ENCODE results near the gene ELOVL5.
"Not testable (repeated sequence)": the region's sequence is repeated elsewhere in the genome, so short reads cannot be mapped to it uniquely, and the experiment has no call there.

ELOVL5 gene

GRCh38 chr6:53306819-53307347, 41.9 kb downstream of the ELOVL5 start:
- Histone ChIP-seq H3K27ac (ENCODE audit: low read depth, low read length) (no peak overlapping the region), H3K27me3 (ENCODE audit: control insufficient read depth, insufficient read depth, low read length) (no peaks in the 10 kb centered on the region), H3K9ac (ENCODE audit: low read length) (no peak overlapping the region), H3K36me3 (ENCODE audit: control insufficient read depth, insufficient read depth, low read length) (no peaks in the 10 kb centered on the region), H3K4me1 (ENCODE audit: control insufficient read depth, insufficient read depth, low read length) (peaks cover 14% of the 10 kb centered on the region), H3K4me3 (ENCODE audit: low read length) (no peak overlapping the region)

- not testable (repeated sequence) for H3K9ac ChIP-seq (ENCODE audit: low read length); H3K4me3 ChIP-seq (ENCODE audit: low read length); H3K27ac ChIP-seq (ENCODE audit: low read depth, low read length); H3K36me3 ChIP-seq (ENCODE audit: control insufficient read depth, insufficient read depth, low read length); H3K27me3 ChIP-seq (ENCODE audit: control insufficient read depth, insufficient read depth, low read length)
- peaks cover 17% of the 10 kb centered on the region for H3K4me1 ChIP-seq (ENCODE audit: control insufficient read depth, insufficient read depth, low read length)
These were observed 42.5 kb downstream of the ELOVL5 start for GRCh38 chr6:53306217-53306616.

GRCh38 chr6:53305506-53306005, 43.2 kb downstream of the ELOVL5 start:
- not testable (repeated sequence) for H3K36me3 ChIP-seq (ENCODE audit: control insufficient read depth, insufficient read depth, low read length); H3K9ac ChIP-seq (ENCODE audit: low read length); H3K27ac ChIP-seq (ENCODE audit: low read depth, low read length); H3K4me3 ChIP-seq (ENCODE audit: low read length); H3K27me3 ChIP-seq (ENCODE audit: control insufficient read depth, insufficient read depth, low read length)
- peaks cover 23% of the 10 kb centered on the region for H3K4me1 ChIP-seq (ENCODE audit: control insufficient read depth, insufficient read depth, low read length)

- not testable (repeated sequence) for H3K27me3 ChIP-seq (ENCODE audit: control insufficient read depth, insufficient read depth, low read length); H3K36me3 ChIP-seq (ENCODE audit: control insufficient read depth, insufficient read depth, low read length); H3K9ac ChIP-seq (ENCODE audit: low read length); H3K4me3 ChIP-seq (ENCODE audit: low read length); H3K27ac ChIP-seq (ENCODE audit: low read depth, low read length)
- peaks cover 29% of the 10 kb centered on the region for H3K4me1 ChIP-seq (ENCODE audit: control insufficient read depth, insufficient read depth, low read length)
These were observed 43.8 kb downstream of the ELOVL5 start for GRCh38 chr6:53304953-53305352.

- Histone ChIP-seq H3K4me3 (ENCODE audit: low read length) (peak overlapping the region; percentile 16), H3K9ac (ENCODE audit: low read length) (no peak overlapping the region), H3K4me1 (ENCODE audit: control insufficient read depth, insufficient read depth, low read length) (peaks cover 25% of the 10 kb centered on the region), H3K36me3 (ENCODE audit: control insufficient read depth, insufficient read depth, low read length) (no peaks in the 10 kb centered on the region), H3K27me3 (ENCODE audit: control insufficient read depth, insufficient read depth, low read length) (no peaks in the 10 kb centered on the region), H3K27ac (ENCODE audit: low read depth, low read length) (no peak overlapping the region)
These were observed 45.9 kb downstream of the ELOVL5 start for GRCh38 chr6:53302678-53303360.

GRCh38 chr6:53301801-53302537, 46.8 kb downstream of the ELOVL5 start:
- no peak overlapping the region for H3K4me3 ChIP-seq (ENCODE audit: low read length)
- H3K9ac ChIP-seq (ENCODE audit: low read length), result no peak overlapping the region
- H3K4me1 ChIP-seq (ENCODE audit: control insufficient read depth, insufficient read depth, low read length), result peaks cover 25% of the 10 kb centered on the region
- H3K27me3 ChIP-seq (ENCODE audit: control insufficient read depth, insufficient read depth, low read length), result no peaks in the 10 kb centered on the region
- no peak overlapping the region for H3K27ac ChIP-seq (ENCODE audit: low read depth, low read length)
- no peaks in the 10 kb centered on the region for H3K36me3 ChIP-seq (ENCODE audit: control insufficient read depth, insufficient read depth, low read length)

- no peak overlapping the region for H3K27ac ChIP-seq (ENCODE audit: low read depth, low read length)
- H3K36me3 ChIP-seq (ENCODE audit: control insufficient read depth, insufficient read depth, low read length), result no peaks in the 10 kb centered on the region
- no peak overlapping the region for H3K9ac ChIP-seq (ENCODE audit: low read length)
- H3K27me3 ChIP-seq (ENCODE audit: control insufficient read depth, insufficient read depth, low read length), result no peaks in the 10 kb centered on the region
- peaks cover 25% of the 10 kb centered on the region for H3K4me1 ChIP-seq (ENCODE audit: control insufficient read depth, insufficient read depth, low read length)
- H3K4me3 ChIP-seq (ENCODE audit: low read length), result no peak overlapping the region
These were observed 47.8 kb downstream of the ELOVL5 start for GRCh38 chr6:53300656-53301551.

- Histone ChIP-seq H3K4me3 (ENCODE audit: low read length) (no peak overlapping the region), H3K27me3 (ENCODE audit: control insufficient read depth, insufficient read depth, low read length) (no peaks in the 10 kb centered on the region), H3K4me1 (ENCODE audit: control insufficient read depth, insufficient read depth, low read length) (peaks cover 25% of the 10 kb centered on the region), H3K36me3 (ENCODE audit: control insufficient read depth, insufficient read depth, low read length) (no peaks in the 10 kb centered on the region), H3K9ac (ENCODE audit: low read length) (no peak overlapping the region), H3K27ac (ENCODE audit: low read depth, low read length) (no peak overlapping the region)
These were observed 49.3 kb downstream of the ELOVL5 start for GRCh38 chr6:53299331-53300005.

- no peaks in the 10 kb centered on the region for H3K27me3 ChIP-seq (ENCODE audit: control insufficient read depth, insufficient read depth, low read length)
- peaks cover 19% of the 10 kb centered on the region for H3K4me1 ChIP-seq (ENCODE audit: control insufficient read depth, insufficient read depth, low read length)
- no peak overlapping the region for H3K9ac ChIP-seq (ENCODE audit: low read length)
- no peak overlapping the region for H3K27ac ChIP-seq (ENCODE audit: low read depth, low read length)
- no peak overlapping the region for H3K4me3 ChIP-seq (ENCODE audit: low read length)
- H3K36me3 ChIP-seq (ENCODE audit: control insufficient read depth, insufficient read depth, low read length), result no peaks in the 10 kb centered on the region
These were observed 51.7 kb downstream of the ELOVL5 start for GRCh38 chr6:53297004-53297403.

GRCh38 chr6:53295176-53295575, 53.6 kb downstream of the ELOVL5 start:
- H3K4me3 ChIP-seq (ENCODE audit: low read length), result no peak overlapping the region
- no peaks in the 10 kb centered on the region for H3K36me3 ChIP-seq (ENCODE audit: control insufficient read depth, insufficient read depth, low read length)
- no peaks in the 10 kb centered on the region for H3K27me3 ChIP-seq (ENCODE audit: control insufficient read depth, insufficient read depth, low read length)
- H3K4me1 ChIP-seq (ENCODE audit: control insufficient read depth, insufficient read depth, low read length), result peaks cover 7% of the 10 kb centered on the region
- H3K27ac ChIP-seq (ENCODE audit: low read depth, low read length), result no peak overlapping the region
- no peak overlapping the region for H3K9ac ChIP-seq (ENCODE audit: low read length)

- H3K9ac ChIP-seq (ENCODE audit: low read length), result no peak overlapping the region
- no peaks in the 10 kb centered on the region for H3K27me3 ChIP-seq (ENCODE audit: control insufficient read depth, insufficient read depth, low read length)
- H3K36me3 ChIP-seq (ENCODE audit: control insufficient read depth, insufficient read depth, low read length), result no peaks in the 10 kb centered on the region
- peaks cover under 1% of the 10 kb centered on the region for H3K4me1 ChIP-seq (ENCODE audit: control insufficient read depth, insufficient read depth, low read length)
- no peak overlapping the region for H3K4me3 ChIP-seq (ENCODE audit: low read length)
- H3K27ac ChIP-seq (ENCODE audit: low read depth, low read length), result no peak overlapping the region
These were observed 54.1 kb downstream of the ELOVL5 start for GRCh38 chr6:53294611-53295010.
